ENCODE results near the gene TUBA1A.
"Not testable (repeated sequence)": the region's sequence is repeated elsewhere in the genome, so short reads cannot be mapped to it uniquely, and the experiment has no call there.

Gene TUBA1A

DNA sequence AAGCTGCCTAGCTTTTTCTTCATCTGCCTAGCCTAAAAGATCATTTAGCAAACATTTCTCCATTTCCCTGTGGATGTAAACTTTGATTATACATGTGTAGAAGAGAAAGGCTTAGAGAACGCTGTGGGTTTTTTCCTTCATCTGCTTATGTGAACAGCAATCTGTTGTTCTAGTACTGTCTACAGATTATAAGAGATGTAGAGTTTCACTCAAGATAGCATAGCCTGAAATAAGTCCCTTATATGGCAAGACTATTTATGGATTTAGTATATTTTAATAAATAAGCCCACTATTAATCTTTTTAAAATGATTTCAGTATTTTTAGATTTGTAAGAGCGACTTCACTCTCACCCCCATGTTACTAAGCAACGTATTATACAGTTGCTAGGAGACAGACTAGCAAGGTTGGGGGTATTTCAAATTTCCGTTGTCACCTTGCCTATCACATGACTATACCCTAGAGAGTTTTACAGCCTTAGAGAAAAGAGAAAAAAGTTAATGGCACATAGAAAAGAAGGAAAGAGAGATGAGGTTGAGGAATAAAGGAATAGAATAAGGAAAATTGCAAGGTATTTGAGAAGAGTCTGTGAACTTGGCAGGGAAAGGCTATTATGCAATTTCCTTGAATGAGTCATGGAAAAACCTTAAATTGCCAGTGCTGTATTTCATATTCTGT, 12.2 kb upstream of the TUBA1A start:
- DNase-seq: peak; percentile 65

DNA sequence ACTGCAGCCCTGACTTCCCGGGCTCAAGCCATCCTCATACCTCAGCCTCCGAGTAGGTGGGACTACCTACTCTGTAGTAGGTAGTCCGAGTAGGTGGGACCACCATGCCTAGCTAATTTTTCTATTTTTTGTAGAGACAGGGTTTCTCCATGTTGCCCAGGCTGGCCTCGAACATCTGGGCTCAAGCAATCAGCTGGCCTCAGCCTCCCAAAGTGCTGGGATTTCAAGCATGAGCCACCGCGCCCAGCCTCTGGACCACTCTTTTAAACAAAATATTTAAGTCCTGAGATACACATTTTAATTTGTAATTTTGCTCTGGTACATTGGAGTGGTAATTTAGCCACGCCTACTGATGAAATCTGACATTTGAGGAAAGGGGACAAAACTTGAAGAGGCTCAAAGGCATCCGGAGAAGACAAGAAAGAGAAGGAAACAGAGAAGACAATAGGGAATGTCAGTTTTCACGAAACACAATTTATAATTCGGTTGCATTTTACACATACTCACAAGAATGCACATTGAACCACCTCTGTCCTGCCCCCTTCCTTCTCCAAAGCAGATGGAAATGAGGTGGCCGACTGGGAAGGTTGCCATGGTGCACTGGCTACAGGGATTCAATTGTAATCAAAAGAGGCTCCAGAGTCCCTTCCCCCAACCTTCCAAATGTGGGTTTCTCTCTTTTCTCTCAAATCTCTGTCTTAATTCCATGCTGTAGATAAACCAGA, 9.7 kb upstream of the TUBA1A start:
- no peak for DNase-seq

DNA sequence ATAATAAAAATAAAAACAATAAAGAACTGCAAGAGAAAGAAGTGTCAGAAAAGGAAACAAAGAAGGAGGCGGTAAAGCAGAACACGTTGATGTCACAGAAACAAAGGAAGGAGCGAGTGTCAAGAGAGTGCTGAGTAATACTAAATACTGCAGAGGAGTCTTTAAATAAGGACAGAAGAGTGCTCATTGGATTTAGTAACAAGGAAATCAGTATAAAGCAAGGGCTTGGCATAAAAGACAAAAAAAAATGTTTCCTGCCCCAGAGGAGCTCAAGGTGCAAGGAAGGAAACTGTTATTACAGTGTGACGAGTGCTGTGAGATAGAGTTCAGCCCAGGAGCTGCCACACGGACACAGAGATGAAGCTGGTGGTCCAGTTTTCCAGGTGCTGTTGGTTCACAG, 8.4 kb upstream of the TUBA1A start:
- DNase-seq: no peak

DNA sequence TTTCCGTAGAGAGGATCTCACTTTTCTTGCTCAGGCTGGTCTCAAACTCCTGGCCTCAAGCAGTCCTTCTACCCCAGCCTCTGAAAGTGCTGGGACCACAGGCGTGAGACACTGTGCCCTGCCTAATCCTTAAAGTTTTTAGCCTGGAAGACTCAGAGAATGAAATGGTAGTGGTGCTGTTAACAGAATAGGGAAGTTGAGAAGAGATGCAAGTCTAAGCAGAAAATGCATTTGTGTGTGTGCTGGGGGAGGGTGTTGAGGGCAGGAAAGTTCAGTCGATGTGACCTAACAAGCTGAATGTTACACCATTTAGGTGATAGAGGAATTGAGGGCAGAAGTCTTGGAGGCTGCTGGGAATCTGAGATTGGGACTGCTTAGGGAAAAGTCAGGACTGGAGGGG, 6.9 kb upstream of the TUBA1A start:
- peak; percentile 65 for DNase-seq

DNA sequence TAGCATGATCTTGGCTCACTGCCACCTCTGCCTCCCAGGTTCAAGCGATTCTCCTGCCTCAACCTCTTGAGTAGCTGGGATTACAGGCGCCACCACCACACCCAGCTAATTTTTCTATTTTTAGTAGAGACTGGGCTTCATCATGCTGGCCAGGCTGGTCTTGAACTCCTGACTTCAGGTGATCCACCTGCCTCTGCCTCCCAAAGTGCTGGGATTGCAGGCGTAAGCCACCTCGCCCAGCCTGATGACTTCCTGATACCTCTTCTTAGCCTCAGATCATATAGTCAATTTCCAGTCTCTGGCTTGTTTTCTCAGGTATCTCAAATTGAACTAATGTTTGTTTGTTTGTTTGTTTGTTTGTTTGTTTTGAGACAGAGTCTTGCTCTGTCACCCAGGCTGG, 4.9 kb upstream of the TUBA1A start:
- DNase-seq: not testable (repeated sequence)

DNA sequence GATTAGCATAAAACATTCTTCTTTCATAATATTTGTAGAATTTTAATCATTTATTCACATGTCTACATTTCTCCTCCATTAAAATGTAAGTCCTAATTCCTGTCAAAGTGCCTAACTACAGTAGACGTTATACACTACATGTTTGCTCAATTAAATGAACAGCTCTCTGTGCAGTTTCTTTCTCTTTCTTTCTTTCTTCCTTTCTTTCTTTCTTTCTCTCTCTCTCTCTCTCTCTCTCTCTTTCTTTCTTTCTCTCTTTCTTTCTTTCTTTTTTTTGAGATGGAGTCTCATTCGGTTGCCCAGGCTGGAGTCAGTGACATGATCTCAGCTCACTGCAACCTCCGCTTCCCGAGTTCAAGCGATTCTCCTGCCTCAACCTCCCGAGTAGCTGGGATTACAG, 2.6 kb upstream of the TUBA1A start:
- DNase-seq: not testable (repeated sequence)

DNA sequence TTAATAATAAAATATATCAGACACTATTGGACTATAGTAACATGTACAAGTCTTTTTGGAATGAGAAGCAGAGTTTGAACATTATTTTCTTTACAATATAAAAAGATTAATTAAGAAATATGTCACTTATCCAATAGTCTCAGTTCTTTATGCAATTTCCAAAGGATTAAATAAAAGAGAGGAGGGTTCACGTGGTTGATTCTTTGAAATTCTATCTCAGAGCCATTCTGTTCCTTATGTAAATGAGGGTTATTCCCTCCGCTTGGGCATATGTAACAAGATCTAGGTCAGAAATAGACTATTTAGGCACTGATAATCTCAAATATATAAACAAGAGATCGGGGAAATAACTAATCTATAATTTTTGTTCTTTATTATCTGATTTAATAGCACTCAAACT, 2.1 kb upstream of the TUBA1A start:
- no peak for DNase-seq

DNA sequence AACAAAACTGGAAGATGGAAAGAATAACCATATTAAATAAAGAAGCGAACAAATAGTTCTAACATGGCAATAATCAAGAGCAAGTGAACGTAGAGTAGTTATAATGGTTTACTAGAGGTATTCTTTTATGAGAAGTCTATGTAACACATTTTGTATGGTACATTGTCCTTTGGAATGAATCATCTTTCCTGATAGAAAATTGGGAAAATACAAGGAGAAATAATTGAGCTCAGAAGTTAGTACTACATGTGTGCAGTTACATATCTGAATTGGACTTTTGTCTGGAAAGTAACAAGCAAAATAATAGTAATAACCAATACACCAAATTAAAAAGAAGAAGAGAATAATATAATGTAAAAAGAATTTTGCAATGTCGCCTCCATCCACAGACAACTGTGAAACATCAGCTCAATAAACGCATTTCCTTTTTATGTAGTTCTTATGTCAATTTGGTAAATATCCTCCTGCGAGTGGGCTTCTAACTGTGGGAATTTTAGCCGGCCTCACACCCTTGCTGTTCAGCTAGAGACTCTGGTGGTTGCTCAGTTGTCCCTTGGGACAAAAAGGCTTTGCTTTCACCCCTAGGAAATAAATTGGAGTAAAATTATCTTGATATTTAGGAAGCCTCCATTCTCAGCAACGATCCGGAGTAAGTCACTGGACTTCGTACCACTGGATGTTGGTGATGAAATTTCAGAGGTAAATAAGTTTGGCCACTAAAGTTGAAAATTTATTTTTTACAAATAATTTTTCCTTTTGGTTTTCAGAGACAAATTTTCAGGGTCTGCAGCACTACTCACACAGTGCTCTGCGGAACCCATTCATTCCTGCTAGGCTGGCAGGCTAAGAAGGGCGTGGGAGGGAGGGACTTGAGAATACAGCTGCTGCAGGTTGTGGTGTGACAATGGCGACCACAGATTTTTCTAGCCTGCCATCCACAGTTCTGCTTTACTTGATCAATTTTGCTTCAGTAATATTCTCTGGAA, 1.1 kb upstream of the TUBA1A start:
- no peak for DNase-seq

DNA sequence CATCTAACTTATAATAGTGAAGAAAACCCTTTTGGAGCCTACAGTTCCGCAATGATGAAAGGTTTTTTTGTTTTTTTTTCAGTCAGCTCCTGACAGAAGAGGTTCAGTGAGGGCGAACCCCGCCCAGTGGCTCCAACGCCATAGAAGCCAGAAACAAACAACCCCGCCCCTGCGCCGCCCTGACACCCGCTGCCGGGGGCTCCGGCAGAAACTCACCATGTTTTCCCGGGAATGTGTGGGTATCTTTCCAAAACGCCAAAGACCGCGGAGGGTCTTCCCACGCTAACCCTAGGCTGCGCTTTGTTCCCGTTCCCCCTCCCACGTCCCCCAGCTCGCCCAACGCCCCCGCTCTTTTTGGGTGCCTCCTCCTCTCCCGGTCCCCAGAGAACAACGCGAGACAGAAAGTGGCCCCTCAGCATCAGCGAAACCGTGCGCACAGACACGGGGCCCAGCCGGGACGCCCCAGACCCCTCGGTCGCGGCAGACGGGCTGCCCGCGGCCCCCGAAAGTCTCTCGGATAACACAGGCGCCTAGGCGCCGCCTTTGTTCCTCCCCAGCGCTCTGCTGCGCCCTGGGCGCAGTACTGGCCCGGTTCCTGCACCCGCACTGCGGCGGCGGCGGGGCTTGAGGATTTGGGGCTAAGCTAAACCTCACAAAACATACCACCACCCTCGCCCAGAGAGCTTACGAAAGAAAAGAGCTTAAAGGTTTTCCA, 522 bp downstream of the TUBA1A start:
- peak; percentile 81 for DNase-seq

DNA sequence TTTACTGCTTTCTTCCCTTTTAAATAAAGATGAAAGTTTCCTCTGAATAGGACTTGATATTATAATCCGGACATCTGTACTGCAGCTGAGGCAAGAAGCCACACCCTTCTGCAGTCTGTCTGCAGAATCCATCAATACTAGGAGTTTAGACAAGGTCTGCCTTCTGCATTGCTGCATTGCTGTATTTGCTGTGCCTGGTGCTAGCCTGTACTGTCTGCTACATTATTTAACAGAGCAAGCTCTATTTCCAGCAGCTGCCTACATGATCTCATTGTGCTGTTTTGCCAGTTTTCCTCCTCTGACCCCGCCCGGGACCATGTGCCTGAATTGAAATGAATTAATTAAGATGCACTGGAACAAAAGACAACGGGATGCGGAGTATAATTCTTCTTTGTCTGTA, 1.7 kb downstream of the TUBA1A start:
- DNase-seq: peak; percentile 37

DNA sequence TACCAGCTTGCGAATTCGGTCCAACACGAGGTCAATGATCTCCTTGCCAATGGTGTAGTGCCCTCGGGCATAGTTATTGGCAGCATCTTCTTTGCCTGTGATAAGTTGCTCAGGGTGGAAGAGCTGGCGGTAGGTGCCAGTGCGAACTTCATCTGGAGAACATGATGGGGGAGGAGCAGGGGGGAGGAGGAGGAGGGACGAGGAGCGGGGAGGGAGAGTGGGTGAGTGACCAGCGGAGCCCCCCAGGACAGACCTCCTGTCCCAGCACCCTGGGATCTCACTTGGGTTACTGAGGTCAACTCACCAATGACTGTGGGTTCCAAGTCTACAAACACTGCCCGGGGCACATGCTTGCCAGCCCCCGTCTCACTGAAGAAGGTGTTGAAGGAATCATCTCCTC, 2.6 kb downstream of the TUBA1A start:
- DNase-seq: not testable (repeated sequence)

DNA sequence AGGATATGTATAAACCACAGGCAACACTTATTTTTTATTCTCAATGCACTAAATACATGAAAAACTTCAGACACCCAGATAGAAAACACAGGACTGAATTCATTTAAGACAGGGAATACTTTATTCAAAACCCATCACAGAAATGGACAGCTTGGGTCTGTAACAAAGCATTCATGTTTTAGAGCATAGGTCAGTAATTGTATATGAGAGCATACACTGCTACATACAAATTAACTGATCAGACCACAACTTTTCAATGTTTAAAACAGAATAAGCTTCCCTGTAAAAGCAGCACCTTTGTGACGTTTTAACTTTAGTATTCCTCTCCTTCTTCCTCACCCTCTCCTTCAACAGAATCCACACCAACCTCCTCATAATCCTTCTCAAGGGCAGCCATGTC, 4.2 kb downstream of the TUBA1A start:
- not testable (repeated sequence) for DNase-seq

DNA sequence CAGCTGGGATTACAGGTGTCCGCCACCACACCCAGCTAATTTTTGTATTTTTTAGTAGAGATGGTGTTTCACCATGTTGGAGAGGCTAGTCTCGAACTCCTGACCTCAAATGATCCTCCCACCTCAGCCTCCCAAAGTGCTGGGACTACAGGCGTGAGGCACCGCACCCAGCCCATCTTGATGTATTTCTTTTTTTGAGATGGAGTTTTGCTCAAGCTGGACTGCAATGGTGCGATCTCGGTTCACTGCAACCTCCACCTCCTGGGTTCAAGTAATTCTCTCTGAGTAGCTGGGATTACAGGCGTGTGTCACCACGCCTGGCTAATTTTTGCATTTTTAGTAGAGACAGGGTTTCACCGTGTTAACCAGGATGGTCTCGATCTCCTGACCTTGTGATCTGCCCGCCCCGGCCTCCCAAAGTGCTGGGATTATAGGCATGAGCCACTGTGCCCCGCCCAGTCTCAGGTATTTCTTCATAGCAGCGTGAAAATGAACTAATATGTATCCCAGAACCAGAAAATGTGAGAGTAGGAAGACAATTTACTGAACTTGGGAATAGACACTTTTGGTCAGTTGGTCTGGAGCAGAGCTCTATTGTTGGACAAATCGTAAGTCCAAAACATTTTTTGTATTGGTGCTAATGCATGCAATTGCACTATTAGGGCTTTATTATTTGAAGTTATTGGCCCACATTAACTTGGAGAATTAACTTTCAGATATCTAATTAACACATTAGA, 5.5 kb downstream of the TUBA1A start:
- DNase-seq: not testable (repeated sequence)

DNA sequence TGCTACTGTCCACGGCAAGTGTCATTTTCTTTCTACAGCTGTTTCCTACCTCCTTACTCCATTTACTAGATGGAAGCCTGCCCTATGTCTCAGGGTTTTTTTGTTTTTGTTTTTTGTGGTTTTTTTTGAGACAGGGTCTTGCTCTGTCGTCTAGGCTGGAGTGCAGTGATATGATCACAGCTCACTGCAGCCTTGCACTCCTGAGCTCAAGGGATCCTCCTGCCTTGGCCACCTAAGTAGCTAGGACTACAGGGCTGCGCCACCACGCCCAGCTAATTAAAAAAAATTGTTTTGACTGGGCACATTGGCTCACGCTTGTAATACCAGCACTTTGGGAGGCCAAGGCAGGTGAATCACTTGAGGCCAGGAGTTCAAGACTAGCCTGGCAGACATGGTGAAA, 14.7 kb downstream of the TUBA1A start:
- no peak for DNase-seq

DNA sequence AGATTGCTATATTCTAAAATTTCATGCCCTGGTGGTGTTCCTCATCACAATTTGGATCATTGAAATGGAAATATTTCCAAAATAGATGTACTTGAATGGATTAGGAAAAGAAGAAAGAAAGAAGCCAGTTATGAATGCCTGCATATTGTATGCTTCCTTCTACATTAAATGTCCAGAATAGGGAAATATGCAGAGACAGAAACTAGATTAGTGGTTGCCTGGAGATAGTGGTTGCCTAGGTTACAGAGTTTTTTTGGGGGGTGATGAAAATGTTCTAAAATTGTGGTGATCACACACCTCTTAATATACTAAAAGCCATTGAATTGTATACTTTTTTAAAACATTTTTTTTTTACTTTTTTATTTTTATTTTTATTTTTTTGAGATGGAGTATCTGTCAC, 18.0 kb downstream of the TUBA1A start:
- no peak for DNase-seq

DNA sequence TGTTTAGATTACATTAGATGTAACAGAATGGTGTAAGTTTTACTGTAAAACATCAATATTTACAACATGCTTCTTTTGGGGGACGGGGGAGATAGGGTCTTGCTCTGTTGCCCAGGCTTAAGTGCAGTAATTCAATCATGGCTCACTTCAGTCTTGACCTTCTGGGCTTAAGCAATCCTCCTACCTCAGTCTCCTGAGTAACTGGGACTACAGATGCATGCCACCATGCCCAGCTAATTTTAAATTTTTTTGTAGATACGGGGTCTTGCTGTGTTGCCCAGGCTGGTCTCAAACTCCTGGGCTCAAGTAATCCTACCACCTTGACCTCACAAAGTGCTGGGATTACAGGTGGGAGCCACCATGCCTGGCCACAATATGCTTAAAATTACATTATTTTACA, 23.8 kb downstream of the TUBA1A start:
- DNase-seq: no peak

DNA sequence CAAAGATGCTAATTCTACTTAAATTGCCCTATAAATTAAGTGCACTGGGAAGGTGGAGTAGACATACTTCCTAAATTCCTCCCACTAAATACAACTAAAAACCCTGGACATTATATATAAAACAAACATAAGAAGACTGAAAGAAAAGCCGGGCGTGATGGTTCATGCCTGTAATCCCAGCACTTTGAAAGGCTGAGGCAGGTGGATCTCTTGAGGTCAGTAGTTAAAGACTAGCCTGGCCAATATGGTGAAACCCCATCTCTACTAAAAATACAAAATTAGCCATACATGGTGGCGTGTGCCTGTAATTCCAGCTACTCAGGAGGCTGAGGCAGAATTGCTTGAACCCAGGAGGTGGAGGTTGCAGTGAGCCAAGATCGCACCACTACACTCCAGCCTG, 27.0 kb downstream of the TUBA1A start:
- DNase-seq: not testable (repeated sequence)

DNA sequence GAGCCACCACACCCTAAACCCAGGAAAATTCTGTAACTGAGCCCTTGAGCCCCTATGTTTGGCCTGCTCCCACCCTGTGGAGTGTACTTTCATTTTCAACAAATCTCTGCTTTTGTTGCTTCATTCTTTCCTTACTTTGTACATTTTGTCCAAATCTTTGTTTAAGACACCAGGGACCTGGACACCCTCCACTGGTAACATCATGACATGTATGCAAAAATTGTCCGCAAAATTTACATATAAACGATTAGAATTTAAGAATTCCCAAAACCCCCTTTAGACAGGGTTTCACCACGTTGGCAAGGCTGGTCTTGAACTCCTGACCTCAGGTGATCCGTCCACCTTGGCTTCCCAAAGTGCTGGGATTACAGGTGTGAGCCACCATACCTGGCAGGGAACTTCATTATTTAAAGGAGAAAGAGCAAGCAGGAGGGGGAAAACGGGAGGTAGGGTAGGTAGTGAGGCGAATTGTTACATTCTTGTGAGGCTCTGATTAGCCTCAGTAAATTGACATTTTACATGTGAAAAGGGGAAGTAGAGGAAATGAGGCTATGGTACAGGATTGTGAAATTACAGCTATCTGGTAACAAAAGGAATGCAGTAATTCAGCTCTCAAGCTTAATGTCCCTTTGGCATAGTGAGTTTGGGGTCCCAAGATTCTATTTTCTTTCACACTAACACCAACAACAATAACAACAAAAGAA, 27.6 kb downstream of the TUBA1A start:
- peak; percentile 79 for DNase-seq

DNA sequence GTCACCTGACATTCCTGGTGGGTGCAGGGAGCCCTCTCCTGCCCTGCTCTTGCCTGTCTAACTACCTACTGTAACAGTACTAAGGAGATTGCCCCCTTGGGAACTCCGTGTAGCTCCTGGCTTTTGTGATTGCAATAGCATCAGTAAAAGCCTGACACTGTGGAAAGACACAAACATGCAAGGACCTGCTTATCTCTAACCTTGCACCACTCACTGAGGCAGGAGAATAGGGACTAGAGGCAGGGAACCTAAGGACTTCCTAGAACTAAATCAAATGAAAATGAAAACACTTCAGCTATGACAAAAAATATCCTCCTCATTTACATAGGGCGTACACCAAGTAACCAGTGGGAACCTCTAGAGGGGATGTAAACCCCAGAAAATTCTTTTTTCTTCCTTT, 28.5 kb downstream of the TUBA1A start:
- peak; percentile 47 for DNase-seq

DNA sequence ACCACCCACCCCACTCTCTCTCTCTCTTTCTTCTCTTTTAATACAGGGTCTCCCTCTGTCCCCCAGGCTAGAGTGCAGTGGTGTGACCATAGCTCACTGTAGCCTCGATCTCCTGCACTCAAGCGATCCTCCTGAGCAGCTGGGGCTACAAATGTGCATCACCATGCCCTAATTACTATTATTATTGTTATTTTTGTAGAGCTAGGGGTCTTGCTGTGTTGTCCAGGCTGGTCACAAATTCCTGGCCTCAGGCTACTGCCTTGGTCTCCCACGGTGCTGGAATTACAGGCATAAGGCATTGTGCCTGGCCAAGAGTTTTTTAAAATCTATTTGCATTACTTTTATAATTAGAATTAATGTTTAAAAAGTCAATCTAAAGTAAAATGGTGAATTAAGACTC, 34.7 kb downstream of the TUBA1A start:
- DNase-seq: no peak

DNA sequence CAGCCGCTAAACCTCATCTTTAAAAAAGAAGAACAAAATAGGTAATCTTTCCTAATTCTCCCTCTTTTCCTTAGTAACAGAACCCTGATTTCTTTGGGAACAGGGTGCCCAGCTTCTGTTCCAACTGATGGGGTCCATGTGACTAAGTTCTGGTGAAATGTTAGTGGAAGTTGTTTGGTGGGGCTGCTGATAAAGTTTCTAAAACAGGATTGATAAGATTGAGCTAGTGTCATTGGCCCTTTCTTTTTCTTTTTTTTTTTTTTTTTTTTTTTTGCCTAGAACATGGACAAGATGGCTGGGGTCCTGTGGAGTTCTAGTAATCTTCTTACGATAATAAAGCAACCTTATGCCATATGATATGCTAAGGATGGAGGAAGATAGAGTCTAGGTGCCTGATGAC, 41.5 kb downstream of the TUBA1A start:
- no peak for DNase-seq

Measured in inflammatory macrophage treated with lipopolysaccharide for 4 hours (primary cell).